HUES64 (cell line): ENCODE measurements around the gene PRKCI. TPM values are rescaled to one million over a fixed set of nuclear protein-coding genes. Genes with fewer than 3 reads are reported as not detected.
"Not testable (repeated sequence)": the region's sequence is repeated elsewhere in the genome, so short reads cannot be mapped to it uniquely, and the experiment has no call there.

Experiments
- H3K27ac ChIP-seq: 2 replicates; pipeline ENCODE4 v1.7.0; 2013; ENCODE audit warnings: low read depth, low read length, inconsistent platforms
- H3K27me3 ChIP-seq: 2 replicates; pipeline ENCODE4 v1.6.1; 2013; ENCODE audit warnings: mild to moderate bottlenecking, low read length; ENCODE audit not compliant: insufficient read depth
- H3K36me3 ChIP-seq: 2 replicates; pipeline ENCODE4 v1.6.1; 2013; ENCODE audit warnings: mild to moderate bottlenecking, low read length; ENCODE audit not compliant: insufficient read depth
- H3K4me1 ChIP-seq: 2 replicates; pipeline ENCODE4 v1.6.1; 2013; ENCODE audit warnings: mild to moderate bottlenecking, low read length, moderate library complexity; ENCODE audit not compliant: insufficient read depth
- H3K4me3 ChIP-seq: 2 replicates; pipeline ENCODE4 v1.5.1; 2013; ENCODE audit warnings: mild to moderate bottlenecking, low read length, moderate library complexity
- H3K9ac ChIP-seq: 2 replicates; pipeline ENCODE4 v1.6.1; 2013; ENCODE audit warnings: mild to moderate bottlenecking, low read depth, low read length
- H3K9me3 ChIP-seq: 2 replicates; pipeline ENCODE4 v1.6.1; 2013; ENCODE audit warnings: low read depth, low read length; ENCODE audit not compliant: insufficient read depth
- WGBS: fragments of 150-250, 120-280 bp; methylation state at CpG from one replicate; pipeline ENCODE4 v1.1.7; 2013; ENCODE audit warnings: missing lambda C conversion rate; 5-methylcytosine and 5-hydroxymethylcytosine counted together
- polyA plus RNA-seq, 2 experiments: library from polyadenylated mRNA; stranded (reverse); fragments of 50-300 nt; gene quantifications; one replicate each; pipeline ENCODE4 v1.2.3, GENCODE V29; 2013

PRKCI gene
- 42.2 TPM for polyA plus RNA-seq (2013, experiment 1 of 2)
- polyA plus RNA-seq (2013, experiment 2 of 2): 43.5 TPM

DNA sequence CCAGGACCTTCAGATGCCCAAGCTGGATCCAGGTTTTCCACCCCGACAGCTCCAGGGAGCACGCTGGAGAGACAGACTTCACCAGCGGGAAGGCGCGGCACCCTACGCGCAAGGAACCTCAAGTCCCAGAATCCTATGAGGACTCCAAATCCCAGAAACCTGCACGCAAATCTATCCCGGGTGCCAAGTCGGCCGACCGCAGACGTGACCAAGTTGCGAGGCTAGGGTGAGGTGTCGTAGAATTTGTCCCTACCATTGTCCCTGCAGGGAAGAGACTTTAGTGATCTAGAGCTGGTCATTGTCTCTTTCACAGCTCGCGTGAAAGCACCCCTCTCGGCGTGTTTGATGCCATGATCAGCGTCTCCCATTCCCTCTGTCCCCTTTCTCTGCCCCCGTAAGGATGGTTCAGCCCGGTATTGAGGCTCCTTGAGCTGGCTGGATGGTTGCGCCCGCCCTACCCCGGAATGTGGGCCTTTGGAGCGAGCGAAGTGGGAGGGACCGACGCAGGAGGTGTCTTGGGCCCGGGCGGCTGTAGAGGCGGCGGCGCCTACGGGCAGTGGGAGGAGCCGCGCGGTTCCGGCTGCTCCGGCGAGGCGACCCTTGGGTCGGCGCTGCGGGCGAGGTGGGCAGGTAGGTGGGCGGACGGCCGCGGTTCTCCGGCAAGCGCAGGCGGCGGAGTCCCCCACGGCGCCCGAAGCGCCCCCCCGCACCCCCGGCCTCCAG lies at the start of gene PRKCI:
Gene PRKCI (plus strand): TSS at position 501 of the 723 bp plus-strand sequence. CDS start 246 bp downstream, outside the sequence.
- 2% methylated on average over 60 of the region's 60 CpGs for WGBS
- peak within 1 kb of the TSS; percentile 96 for H3K27ac ChIP-seq

DNA sequence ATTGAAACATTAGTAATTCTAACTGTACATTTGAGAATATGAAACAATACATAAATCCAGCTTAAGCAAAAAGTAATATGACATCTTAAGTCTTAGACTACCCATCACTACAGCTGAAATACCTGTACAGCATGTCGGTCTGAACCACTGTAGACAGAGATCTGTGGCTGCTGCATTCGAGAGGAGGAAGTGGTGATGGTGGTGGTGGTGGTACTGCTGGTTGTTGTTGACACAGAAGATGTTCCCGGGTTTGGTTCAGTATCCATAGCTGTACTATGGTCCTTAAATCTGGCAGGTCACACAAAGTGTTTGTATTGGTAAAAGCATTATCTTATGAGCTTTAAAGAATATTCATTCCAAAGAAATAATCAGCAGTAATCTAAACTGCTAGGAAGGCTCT lies 43.6 kb upstream of the PRKCI start:
- no peak overlapping the region for H3K9ac ChIP-seq
- no peaks in the 10 kb centered on the region for H3K9me3 ChIP-seq
- H3K4me3 ChIP-seq: no peak overlapping the region
- H3K36me3 ChIP-seq: peaks cover 50% of the 10 kb centered on the region
- H3K27ac ChIP-seq: no peak overlapping the region
- H3K4me1 ChIP-seq: peaks cover 16% of the 10 kb centered on the region
- no peaks in the 10 kb centered on the region for H3K27me3 ChIP-seq
- 98% methylated on average over 3 of the region's 3 CpGs for WGBS

More for the DNA sequence above, at the start of gene PRKCI:
- H3K9ac ChIP-seq: peak within 1 kb of the TSS; percentile 98
- peak within 1 kb of the TSS; percentile 85 for H3K4me3 ChIP-seq
- H3K4me1 ChIP-seq: peaks cover 29% of the 10 kb centered on the region
- H3K27me3 ChIP-seq: no peaks in the 10 kb centered on the region
- H3K36me3 ChIP-seq: no peaks in the 10 kb centered on the region
- H3K9me3 ChIP-seq: no peaks in the 10 kb centered on the region

DNA sequence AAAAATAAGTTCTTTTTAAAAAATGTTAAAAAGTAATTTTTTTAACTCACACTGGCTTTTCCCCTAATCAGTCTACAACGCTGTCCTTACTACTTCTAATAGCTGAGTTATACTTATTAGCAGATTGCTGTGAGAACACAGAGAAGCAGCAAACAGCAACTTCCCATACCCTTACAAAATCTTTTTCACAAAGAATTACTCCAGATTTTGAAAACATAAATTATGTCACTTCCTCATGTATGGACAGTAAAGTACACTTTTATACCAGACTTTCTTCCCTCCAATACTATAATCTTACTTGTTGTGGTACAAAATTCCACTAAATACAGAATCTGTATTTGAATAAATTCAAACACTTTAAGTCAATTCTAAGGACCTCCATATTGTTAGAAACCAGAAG lies 42.8 kb upstream of the PRKCI start:
- no peaks in the 10 kb centered on the region for H3K9me3 ChIP-seq
- peaks cover 43% of the 10 kb centered on the region for H3K36me3 ChIP-seq
- no peak overlapping the region for H3K9ac ChIP-seq
- H3K27me3 ChIP-seq: no peaks in the 10 kb centered on the region
- WGBS: 91% methylated on average over 1 of the region's 1 CpG
- H3K27ac ChIP-seq: no peak overlapping the region
- peaks cover 16% of the 10 kb centered on the region for H3K4me1 ChIP-seq
- H3K4me3 ChIP-seq: peak overlapping the region; percentile 99; the same call in 1 of the 2 replicates

DNA sequence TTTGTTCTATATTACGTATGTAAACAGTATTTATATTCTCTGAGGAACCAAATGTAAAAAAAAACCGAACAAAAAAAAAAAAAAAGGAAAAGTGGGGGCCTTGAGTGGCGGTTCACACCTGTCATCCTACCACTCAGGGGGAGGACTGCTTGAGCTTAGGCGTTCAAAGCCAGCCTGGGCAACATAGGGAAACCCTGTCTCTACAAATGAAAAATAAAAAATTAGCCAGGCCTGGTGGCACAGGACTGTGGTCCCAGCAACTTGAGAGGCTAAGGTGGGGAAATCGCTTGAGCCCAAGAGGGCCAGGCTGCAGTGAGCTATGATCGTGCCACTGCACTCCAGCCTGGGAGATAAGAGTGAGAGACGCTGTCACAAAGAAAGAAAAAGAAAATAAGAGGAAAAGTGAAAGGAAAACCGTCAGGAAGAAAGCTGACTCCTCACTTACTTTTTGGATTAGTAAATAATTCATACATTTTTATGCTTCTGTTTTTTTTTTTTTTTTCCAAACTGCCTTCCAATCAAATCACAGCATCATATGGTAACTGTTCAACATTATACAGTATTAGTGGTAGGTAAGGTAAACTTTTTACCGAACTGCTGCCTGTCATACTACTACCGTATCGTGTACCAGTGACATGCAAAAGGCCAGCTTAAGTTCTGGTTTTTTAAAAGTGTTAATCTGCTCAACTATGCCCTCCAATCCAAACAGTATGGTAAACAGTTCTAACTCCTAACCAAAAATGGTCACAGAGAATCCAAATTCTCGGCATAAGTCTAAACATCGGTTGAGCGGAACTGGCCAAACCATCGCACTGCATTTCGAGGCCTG lies 41.9 kb upstream of the PRKCI start:
- Histone ChIP-seq H3K27ac (peak overlapping the region; percentile 76; the same call in 1 of the 2 replicates), H3K9ac (peak overlapping the region; percentile 89), H3K4me3 (peak overlapping the region; percentile 99), H3K27me3 (no peaks in the 10 kb centered on the region), H3K9me3 (no peaks in the 10 kb centered on the region), H3K4me1 (peaks cover 16% of the 10 kb centered on the region), H3K36me3 (peaks cover 34% of the 10 kb centered on the region)
- WGBS: 40% methylated on average over 14 of the region's 16 CpGs

DNA sequence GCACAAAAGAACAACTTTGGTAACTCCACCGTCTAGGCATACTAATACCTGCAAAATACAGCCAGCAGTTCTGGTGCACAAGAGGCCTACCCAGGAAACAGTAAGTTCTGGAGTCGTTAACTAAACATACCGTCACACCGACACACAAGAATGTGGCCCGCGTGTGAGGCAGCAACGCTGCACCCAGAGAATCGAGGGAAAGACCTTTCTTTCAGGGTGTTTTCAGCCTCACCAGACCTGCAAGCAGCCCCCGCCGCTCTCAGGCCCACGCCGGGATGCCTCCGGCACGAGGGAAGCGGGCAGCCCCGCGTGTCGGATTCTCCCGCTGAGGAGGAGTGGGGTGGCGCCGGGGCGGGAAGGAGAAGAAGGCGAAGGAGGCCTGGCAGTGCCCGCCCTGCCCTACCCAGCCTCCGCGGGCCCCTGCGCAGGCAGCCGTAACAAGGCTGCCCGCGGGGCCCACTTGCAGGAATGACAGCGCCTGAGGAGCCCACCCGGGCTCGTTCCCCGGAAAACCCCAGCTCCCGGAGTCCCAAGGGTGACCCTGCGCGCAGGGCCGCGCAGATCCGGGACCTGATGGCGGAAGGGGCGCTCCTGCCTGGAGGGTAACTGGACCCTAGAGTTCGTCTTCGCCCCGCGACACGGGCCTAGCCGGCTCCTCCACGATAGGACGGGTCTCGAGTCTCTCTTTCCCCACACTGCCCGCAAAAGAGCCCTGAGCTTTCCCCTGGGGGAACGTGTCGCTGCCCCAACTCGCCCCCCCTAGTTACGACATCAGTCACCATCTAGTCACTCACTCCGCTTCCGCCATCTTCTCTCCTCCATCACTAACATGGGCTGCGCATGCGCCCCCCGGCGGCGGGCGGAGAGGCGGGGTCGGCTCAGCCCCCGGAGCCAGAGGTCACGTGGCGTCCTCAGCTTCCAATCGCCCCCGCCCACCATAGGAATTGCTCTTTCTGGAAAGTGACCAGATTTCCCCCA lies 41.0 kb upstream of the PRKCI start, which contains the start of gene PHC3:
Gene PHC3 (minus strand): TSS at position 826 of the 978 bp plus-strand sequence. CDS start 18 bp downstream, at position 808.
- Histone ChIP-seq H3K36me3 (peaks cover 27% of the 10 kb centered on the region), H3K9me3 (no peaks in the 10 kb centered on the region), H3K4me1 (peaks cover 16% of the 10 kb centered on the region), H3K4me3 (peak within 1 kb of the TSS; percentile 99), H3K27ac (peak within 1 kb of the TSS; percentile 76), H3K9ac (peak within 1 kb of the TSS; percentile 89), H3K27me3 (no peaks in the 10 kb centered on the region)
- WGBS: under 1% methylated on average over 71 of the region's 71 CpGs

DNA sequence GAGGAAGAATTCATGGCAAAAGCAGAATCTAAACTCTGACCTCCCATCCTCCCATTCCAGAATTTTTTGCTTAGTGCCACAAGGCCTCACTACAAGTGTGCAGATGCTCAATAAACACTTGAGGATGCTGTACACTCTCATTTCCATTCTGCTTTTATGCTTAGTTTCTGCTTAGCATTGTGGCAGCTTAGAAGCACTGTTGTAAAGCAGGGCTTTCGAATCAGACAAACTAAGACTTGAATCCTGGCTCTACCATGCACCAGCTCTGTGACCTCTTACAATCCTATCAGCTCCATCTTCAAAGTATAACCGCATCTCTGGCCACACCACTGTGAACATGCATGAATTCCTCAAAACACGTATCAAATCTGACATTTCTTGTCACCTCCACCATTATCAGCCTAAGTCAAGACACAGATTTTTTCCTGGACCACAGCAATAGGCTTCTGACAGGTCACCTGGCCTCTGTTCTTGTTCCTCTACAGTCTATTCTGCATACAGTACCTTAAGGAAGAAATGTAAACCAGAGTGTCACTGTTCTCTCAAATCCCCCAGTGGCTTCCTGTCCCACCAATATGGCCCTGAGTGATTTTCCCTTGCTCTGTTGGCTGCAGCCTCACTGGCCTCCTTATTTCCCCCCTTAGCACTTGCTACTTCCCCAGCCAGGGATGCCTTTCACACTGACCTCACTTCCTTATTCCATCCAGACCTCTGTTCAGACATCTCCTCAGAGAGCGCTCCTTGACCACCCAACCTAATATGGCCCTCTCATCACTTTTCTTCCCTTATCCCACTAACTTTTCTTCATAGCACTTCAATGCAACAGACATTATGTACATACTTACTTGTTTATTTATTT lies 32.6 kb upstream of the PRKCI start:
- Histone ChIP-seq H3K27me3 (no peaks in the 10 kb centered on the region), H3K9me3 (no peaks in the 10 kb centered on the region), H3K4me3 (no peak overlapping the region), H3K4me1 (no peaks in the 10 kb centered on the region), H3K27ac (no peak overlapping the region), H3K9ac (no peak overlapping the region), H3K36me3 (no peaks in the 10 kb centered on the region)
- WGBS: 92% methylated on average over 4 of the region's 4 CpGs

DNA sequence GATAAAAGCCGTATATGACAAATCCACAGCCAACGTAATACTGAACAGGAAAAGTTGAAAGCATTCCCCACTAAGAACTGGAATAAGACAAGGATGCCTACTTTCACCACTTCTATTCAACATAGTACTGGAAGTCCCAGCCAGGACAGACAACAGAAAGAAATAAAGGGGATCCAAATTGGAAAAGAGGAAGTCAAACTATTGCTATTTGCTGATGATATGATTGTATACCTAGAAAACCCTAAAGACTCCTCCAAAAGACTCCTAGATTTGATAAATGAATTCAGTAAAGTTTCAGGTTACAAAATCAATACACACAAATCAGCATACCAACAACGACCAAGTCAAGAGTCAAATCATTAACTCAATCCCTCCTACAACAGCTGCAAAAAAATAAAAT lies 26.5 kb upstream of the PRKCI start:
- H3K4me1 ChIP-seq, H3K27me3 ChIP-seq, H3K36me3 ChIP-seq, H3K9ac ChIP-seq, H3K9me3 ChIP-seq, H3K27ac ChIP-seq, H3K4me3 ChIP-seq: not testable (repeated sequence)
- WGBS: 84% methylated on average over 3 of the region's 3 CpGs

DNA sequence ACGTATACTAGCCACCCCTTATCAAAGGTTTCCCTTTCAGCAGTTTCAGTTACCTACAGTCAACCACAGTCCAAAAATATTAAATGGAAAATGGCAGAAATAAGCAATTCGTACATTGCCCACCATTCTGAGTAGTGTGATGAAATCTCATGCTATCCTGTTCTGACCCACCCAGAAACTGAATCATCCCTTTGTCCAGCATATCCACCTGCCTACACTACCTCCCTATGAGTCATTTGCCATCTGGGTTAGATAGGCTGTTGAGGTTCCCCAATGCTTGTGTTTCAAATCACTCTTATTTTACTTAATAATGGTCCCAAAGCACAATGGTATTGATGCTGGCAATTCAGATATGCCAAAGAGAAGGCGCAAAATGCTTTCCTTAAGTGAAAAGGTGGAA lies 25.4 kb upstream of the PRKCI start:
- no peaks in the 10 kb centered on the region for H3K9me3 ChIP-seq
- WGBS: 94% methylated on average over 3 of the region's 3 CpGs
- no peaks in the 10 kb centered on the region for H3K36me3 ChIP-seq
- H3K27me3 ChIP-seq: no peaks in the 10 kb centered on the region
- no peak overlapping the region for H3K27ac ChIP-seq
- peaks cover 3% of the 10 kb centered on the region; the same call in 1 of the 2 replicates for H3K4me1 ChIP-seq
- H3K4me3 ChIP-seq: no peak overlapping the region
- no peak overlapping the region for H3K9ac ChIP-seq

DNA sequence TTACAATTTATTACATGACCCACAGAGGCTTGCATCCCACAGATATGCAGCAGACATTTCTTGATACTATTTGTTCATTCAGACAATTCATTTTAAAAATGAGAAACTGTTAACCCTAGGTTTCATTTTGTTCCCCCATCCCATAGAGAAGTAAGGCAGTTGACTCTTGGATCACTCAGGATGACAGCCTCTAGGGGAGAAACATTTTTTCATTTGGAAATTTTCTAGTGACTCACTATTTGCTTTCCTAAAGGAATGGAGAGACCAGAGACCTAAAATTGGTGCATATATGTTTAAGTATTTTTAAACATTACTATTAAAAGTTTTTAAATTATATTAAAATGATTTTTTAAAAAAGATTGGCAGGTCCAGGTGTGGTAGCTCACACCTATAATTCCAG lies 21.2 kb upstream of the PRKCI start:
- Histone ChIP-seq H3K36me3 (no peaks in the 10 kb centered on the region), H3K9ac (no peak overlapping the region), H3K27ac (no peak overlapping the region), H3K9me3 (no peaks in the 10 kb centered on the region), H3K4me1 (peaks cover 10% of the 10 kb centered on the region), H3K27me3 (no peaks in the 10 kb centered on the region), H3K4me3 (no peak overlapping the region)

DNA sequence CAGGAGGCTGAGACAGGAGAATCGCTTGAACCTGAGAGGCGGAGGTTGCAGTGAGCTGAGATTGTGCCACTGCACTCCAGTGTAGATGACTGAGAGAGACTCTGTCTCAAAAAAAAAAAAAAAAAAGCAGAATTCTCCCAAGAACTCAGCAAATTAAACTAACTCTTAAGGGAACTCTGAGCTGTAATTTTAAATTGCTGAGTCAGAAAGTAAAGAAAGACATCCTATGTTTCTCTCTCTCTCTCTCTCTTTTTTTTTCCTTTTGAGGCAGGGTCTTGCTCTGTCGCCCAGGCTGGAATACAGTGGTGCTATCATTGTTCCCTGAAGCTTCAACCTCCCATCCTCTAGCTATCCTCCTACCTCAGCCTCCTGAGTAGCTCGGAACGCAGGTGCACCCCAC lies 20.7 kb upstream of the PRKCI start:
- 94% methylated on average over 5 of the region's 5 CpGs for WGBS
- Histone ChIP-seq H3K27ac (no peak overlapping the region), H3K4me3 (no peak overlapping the region), H3K27me3 (no peaks in the 10 kb centered on the region), H3K9ac (no peak overlapping the region), H3K4me1 (peaks cover 10% of the 10 kb centered on the region), H3K9me3 (no peaks in the 10 kb centered on the region), H3K36me3 (no peaks in the 10 kb centered on the region)
